Upper lobe of right lung (tissue), 1 donor: Measurements from ENCODE around the gene ABCG4. TPM values are rescaled to one million over a fixed set of nuclear protein-coding genes. Genes with fewer than 3 reads are reported as not detected.

ENCODE experiments used
- ATAC-seq: fragments of 200-7000 bp; cut with Tn5 transposase; one replicate; pipeline ENCODE4 v1.9.1; 2020; ENCODE audit warnings: mild to moderate bottlenecking, moderate library complexity
- DNase-seq: peaks from one replicate; pipeline ENCODE4 v3.0.0-alpha.2; 2020
- H3K27ac ChIP-seq: fragments of 200-600 bp; one replicate; pipeline ENCODE4 v1.8.0; 2022
- H3K27me3 ChIP-seq: fragments of 200-600 bp; one replicate; pipeline ENCODE4 v1.8.0; 2022; ENCODE audit warnings: mild to moderate bottlenecking
- H3K36me3 ChIP-seq: fragments of 200-600 bp; one replicate; pipeline ENCODE4 v1.8.0; 2022
- H3K4me1 ChIP-seq: fragments of 200-600 bp; one replicate; pipeline ENCODE4 v1.8.0; 2022
- H3K4me3 ChIP-seq: fragments of 200-600 bp; one replicate; pipeline ENCODE4 v1.8.0; 2022; ENCODE audit warnings: mild to moderate bottlenecking
- H3K9me3 ChIP-seq: fragments of 200-600 bp; one replicate; pipeline ENCODE4 v1.8.0; 2022
- CTCF ChIP-seq: fragments of 200-600 bp; IDR thresholded peaks from one replicate; pipeline ENCODE4 v1.8.0; 2022; ENCODE audit warnings: antibody characterized with exemption
- intact Hi-C: fragments of 100-400 bp; cut with DNase I; formaldehyde crosslinking; loops from one replicate; pipeline ENCODE4 v1.11.0; 2022
- total RNA-seq: library from RNA; stranded (reverse); fragmentation: NEBNext Ultra II Directional; extraction: Animal tissue kit (Norgen Biotek cat#: 25700); gene quantifications from one replicate; pipeline ENCODE4 v1.2.1, GENCODE V29; 2021
- donor health status: DM: no; HTN: yes; CAD: no; lungs with severe emphysema.

Gene ABCG4
- total RNA-seq, 1 donor from 2014 or later = 0.14 TPM

- H3K36me3 ChIP-seq = peaks cover 55% of the 10 kb centered on the region
- no peak for TF ChIP-seq CTCF
- no peak overlapping the region for H3K4me3 ChIP-seq
- ATAC-seq = no peak
- H3K4me1 ChIP-seq = peaks cover 1% of the 10 kb centered on the region
- H3K27ac ChIP-seq = no peak overlapping the region
- intact Hi-C loops = no loop called here
- H3K9me3 ChIP-seq = no peaks in the 10 kb centered on the region
- no peaks in the 10 kb centered on the region for H3K27me3 ChIP-seq
- no peak for DNase-seq
Observed at GRCh38 chr11:119114351-119114750, 34.5 kb upstream of the ABCG4 start.

- Histone ChIP-seq H3K4me1 (peaks cover 3% of the 10 kb centered on the region), H3K9me3 (no peaks in the 10 kb centered on the region), H3K4me3 (peak overlapping the region; percentile 21), H3K27ac (peak overlapping the region; percentile 44), H3K36me3 (peaks cover 51% of the 10 kb centered on the region), H3K27me3 (no peaks in the 10 kb centered on the region)
- peak; percentile 84 for DNase-seq
- intact Hi-C loops = no loop called here
- peak; percentile 89 for ATAC-seq
- no peak for TF ChIP-seq CTCF
Observed at GRCh38 chr11:119115484-119116234, 33.2 kb upstream of the ABCG4 start.

DNA sequence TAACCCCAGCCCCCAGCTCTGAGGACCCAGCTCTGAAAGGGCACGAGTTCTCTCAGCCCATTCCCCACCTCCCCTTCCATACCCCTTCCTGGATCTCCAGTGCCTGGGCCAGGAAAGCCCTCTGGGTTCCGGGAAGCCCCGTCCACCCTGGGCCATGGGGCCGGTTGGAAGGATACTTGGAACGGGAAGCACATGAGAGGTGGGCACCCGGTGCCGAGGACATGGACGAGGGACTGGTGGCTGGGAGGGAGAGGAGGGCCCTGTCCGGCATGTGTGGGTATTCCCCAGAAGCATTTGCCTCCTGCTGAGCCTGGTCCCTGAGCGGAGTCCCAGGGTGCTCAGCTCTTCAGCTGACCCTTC, 32.6 kb upstream of the ABCG4 start:
- intact Hi-C loops = no loop called here
- H3K9me3 ChIP-seq = no peaks in the 10 kb centered on the region
- peak overlapping the region; percentile 44 for H3K27ac ChIP-seq
- peak overlapping the region; percentile 21 for H3K4me3 ChIP-seq
- no peak for TF ChIP-seq CTCF
- DNase-seq (no peak), ATAC-seq (no peak)
- peaks cover 46% of the 10 kb centered on the region for H3K36me3 ChIP-seq
- peaks cover 5% of the 10 kb centered on the region for H3K4me1 ChIP-seq
- no peaks in the 10 kb centered on the region for H3K27me3 ChIP-seq

GRCh38 chr11:119116601-119117000, 32.3 kb upstream of the ABCG4 start:
- ATAC-seq (no peak), DNase-seq (no peak)
- intact Hi-C loops = no loop called here
- H3K36me3 ChIP-seq = peaks cover 42% of the 10 kb centered on the region
- H3K4me3 ChIP-seq = no peak overlapping the region
- peak overlapping the region; percentile 44 for H3K27ac ChIP-seq
- TF ChIP-seq CTCF = no peak
- no peaks in the 10 kb centered on the region for H3K9me3 ChIP-seq
- peaks cover 5% of the 10 kb centered on the region for H3K4me1 ChIP-seq
- H3K27me3 ChIP-seq = no peaks in the 10 kb centered on the region

DNA sequence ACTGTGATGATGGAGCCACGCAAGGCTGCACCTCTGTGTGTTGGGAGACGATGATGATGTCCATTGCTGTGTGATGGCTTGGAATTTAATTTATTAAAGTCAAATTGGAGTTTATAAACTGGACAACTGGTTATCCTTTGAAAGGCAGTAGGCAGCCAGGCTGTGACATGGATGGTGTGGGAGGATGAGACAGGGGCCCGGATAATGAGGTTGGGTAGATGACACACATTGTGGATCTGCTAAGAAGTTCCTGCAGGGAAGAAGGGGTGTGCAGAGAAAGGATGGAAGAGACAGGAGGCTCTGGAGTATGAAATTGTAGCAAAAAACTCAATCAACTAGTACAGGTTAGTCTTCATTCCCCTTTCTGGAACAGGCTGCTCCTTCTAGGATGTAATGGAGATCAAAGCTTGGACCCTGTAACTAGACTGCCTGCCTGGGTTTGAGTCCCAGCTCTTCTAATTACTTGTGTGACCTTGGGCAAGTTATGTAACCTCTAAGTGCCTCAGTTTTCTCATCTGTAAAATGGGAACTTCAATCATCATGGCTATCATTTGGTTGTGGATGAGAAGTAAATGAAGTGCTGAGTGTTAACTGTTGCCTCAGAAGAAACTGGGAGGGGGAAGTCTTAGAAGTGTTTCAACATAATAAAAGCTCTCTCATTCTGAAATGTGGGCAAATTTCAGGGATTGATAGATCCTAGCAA, 31.7 kb upstream of the ABCG4 start:
- H3K36me3 ChIP-seq = peaks cover 36% of the 10 kb centered on the region
- H3K27ac ChIP-seq = no peak overlapping the region
- H3K4me1 ChIP-seq = peaks cover 6% of the 10 kb centered on the region
- H3K9me3 ChIP-seq = no peaks in the 10 kb centered on the region
- no peak for DNase-seq
- no peaks in the 10 kb centered on the region for H3K27me3 ChIP-seq
- no peak overlapping the region for H3K4me3 ChIP-seq
- intact Hi-C loops = no loop called here
- no peak for TF ChIP-seq CTCF
- no peak for ATAC-seq
